ENCODE results near the gene ZNF653. TPM values are rescaled to one million over a fixed set of nuclear protein-coding genes. Genes with fewer than 3 reads are reported as not detected.
A peak's percentile ranks its signal among the peaks of the same experiment; 100 is the strongest.

ZNF653 gene
- total RNA-seq, 2 donors from 2014 or later, result 4.6 to 9.9 TPM

DNA sequence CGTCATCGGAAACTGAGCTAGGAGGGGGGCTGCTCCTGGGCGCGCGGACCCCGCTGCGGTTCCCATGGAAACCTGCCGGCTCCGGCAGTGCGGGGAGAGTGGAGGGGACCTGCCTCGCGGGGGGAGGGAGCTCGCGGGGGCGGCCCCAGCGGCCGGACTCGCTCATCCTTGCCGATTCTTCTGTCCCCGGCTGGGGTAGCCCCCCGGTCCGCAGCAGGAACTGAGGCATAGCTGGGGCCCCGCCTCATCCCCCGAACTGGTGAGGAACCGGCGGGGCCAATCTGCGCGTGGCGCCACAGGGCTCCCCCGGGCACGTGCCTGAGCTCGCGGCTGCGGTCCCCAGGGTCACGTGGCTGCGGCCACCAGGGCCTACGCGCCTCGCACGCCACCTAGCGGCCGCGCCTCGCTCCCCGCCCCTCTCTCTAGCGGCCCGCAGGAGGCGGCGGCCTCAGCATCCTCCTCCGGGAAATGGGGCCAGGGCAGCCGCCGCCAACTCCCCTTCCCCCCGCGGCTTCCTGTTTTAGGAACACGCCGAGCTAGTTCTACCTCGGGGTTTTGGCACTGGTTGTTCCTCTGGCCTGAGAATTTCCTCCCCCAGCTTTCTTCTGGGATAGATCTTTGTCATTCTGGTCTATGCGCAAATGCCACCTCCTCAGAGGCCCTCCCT is 23.1 kb downstream of the ZNF653 start:
- Histone ChIP-seq H3K9me3 (no peaks in the 10 kb centered on the region), H3K4me1 (peaks cover 0 to 42% of the 10 kb centered on the region in 2 donors), H3K27ac (peak overlapping the region in 1 of 2 donors; percentile 29), H3K4me3 (peak overlapping the region in 1 of 2 donors; percentile 45), H3K27me3 (peaks cover 14 to 32% of the 10 kb centered on the region in 2 donors), H3K36me3 (peaks cover 6% of the 10 kb centered on the region)
- peak; percentile 84 for DNase-seq (ENCODE audit: low spot score)
- TF ChIP-seq, protein P1, sequence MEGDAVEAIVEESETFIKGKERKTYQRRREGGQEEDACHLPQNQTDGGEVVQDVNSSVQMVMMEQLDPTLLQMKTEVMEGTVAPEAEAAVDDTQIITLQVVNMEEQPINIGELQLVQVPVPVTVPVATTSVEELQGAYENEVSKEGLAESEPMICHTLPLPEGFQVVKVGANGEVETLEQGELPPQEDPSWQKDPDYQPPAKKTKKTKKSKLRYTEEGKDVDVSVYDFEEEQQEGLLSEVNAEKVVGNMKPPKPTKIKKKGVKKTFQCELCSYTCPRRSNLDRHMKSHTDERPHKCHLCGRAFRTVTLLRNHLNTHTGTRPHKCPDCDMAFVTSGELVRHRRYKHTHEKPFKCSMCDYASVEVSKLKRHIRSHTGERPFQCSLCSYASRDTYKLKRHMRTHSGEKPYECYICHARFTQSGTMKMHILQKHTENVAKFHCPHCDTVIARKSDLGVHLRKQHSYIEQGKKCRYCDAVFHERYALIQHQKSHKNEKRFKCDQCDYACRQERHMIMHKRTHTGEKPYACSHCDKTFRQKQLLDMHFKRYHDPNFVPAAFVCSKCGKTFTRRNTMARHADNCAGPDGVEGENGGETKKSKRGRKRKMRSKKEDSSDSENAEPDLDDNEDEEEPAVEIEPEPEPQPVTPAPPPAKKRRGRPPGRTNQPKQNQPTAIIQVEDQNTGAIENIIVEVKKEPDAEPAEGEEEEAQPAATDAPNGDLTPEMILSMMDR (IDR thresholded peaks at IDR 0.05), result peak; percentile 89 to 96

DNA sequence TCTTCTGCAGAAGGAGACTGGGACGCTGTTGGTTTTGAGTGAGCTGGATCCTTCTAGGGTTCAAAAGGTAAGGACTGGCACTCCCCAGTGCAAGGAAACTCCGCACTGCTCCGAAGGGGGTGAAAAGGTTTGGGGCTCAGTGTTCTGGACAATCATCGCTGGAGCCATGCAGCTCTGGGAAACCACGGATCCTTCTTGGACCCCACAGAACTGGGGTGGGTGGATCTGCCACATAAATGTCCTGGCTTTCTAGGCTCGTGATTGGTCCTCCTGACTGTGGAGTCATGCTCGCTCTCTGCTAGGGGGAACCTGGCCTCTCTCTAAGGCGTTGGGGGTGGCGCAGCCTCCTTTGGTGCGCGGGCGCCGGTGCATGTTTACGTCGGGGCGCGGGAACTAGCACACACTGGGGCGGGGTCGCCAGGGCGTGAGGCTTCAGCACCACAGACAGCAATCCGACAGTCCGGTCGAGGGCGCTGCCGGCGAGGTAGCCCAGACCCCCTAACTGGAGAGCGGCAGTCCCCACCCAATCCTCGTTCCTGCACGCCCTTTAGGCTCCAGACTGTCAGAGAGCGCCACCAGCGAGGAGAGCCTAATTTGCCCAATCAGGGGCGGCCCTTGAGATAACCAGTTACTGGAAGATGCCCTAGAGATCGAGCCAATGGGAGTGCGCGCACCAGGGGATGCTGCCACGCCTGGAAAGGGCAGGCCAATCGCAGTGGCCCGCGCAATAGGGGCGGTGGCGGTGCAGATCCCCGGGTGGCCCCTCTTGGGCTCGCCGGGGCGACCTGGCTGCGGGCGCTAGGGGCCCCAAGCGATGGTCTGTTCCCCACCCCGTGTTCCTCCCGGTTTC is 23.9 kb downstream of the ZNF653 start:
- peak; percentile 76 for DNase-seq (ENCODE audit: low spot score)
- Histone ChIP-seq H3K4me3 (peak overlapping the region in 1 of 2 donors; percentile 45), H3K9me3 (no peaks in the 10 kb centered on the region), H3K36me3 (no peaks in the 10 kb centered on the region), H3K27me3 (peaks cover 14 to 32% of the 10 kb centered on the region in 2 donors), H3K4me1 (peaks cover 0 to 42% of the 10 kb centered on the region in 2 donors), H3K27ac (peak overlapping the region in 1 of 2 donors; percentile 29)
- TF ChIP-seq, protein P1 (IDR thresholded peaks at IDR 0.05), result no peak

DNA sequence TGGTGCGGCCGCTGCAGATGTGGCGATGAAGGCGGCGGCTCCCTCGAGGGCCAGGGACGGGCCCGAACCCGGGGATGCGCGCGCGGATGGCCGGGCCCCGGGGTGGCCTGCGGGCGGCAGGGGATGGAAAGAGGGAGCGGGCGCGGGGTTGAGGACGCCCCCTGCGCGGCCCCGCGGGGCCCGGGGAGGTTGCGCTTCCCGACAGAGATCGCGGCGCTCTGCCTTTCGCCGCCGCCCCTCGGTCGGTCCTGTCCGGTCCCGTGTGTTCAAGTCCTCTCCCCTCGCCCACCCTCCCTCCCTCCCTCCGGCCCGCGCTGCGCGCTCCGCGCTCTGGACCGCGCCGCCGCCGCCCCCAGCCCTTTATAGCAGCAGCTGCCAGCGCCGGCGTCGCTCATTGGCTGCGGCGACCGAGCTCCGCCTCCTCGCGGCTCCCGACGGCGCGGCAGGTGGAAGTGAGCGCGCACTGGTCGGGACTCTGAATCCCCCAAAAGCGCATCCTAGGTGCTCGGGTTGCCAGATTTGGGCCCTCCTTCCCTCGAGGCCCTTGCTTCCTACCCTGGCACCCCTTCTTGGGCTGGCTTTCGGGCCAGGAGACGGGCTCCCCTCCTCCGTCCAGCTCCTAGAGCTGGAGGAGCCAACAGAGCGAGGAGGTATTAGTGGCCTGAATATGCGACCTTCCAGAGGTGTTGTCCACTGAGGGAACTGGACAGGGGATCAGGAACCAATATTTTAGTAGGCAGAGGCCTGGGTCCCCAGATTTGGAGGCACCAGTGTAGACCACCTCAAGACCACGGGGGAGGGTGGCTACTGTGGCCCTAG is 24.7 kb downstream of the ZNF653 start, which contains the start of gene ELAVL3:
ELAVL3 (minus strand) TSS at position 332 of the 819 bp plus-strand sequence. CDS start 438 bp downstream, outside the sequence.
- no peak for DNase-seq (ENCODE audit: low spot score)
- Histone ChIP-seq H3K4me1 (peaks cover 0 to 42% of the 10 kb centered on the region in 2 donors), H3K36me3 (no peaks in the 10 kb centered on the region), H3K4me3 (peak within 1 kb of the TSS in 1 of 2 donors; percentile 45), H3K9me3 (no peaks in the 10 kb centered on the region), H3K27ac (no peak within 1 kb of the TSS), H3K27me3 (peaks cover 14 to 32% of the 10 kb centered on the region in 2 donors)
- TF ChIP-seq, protein P1 (IDR thresholded peaks at IDR 0.05), result no peak

DNA sequence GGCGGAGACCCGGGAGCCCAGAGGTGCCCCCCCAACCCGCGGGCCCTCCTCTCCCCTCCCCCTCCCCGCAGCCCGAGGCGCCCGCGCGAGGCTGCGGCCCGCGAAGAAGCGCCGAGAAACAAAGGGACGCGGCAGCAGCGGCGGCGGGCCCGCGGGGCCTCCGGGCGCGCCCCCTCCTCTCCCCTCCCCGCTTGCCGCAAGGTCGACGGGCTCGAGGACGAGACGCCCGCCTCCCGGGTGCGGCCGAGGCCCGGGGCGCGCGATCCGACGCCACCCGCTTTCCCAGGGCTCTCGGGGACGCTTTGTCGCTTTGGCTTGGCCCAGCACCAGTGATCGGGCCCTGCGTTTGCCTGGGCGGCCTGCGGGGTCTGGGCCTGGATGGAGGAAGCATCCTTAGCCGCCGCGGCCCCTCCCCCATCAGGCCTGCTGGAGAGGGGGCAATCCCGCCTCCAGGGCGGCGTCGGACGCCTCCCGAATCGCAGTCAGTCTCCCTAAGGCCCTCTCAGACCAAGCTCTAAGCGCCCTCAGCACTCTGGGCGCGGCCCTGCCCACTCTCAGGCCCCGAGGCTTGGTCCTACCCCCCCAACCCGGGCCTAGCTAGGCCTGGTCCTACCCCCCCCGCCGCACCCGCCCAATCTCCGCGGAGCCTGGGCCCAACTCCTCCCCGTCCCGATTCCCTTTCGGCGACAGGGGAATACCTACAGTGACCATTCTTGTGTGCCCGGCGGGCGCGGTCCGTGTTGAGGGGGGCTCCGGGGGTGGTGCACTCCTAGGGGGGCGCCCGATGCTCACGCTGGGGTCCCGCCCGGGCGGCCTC is 25.5 kb downstream of the ZNF653 start:
- Histone ChIP-seq H3K4me1 (peaks cover 0 to 42% of the 10 kb centered on the region in 2 donors), H3K4me3 (peak overlapping the region in 1 of 2 donors; percentile 34), H3K36me3 (no peaks in the 10 kb centered on the region), H3K27me3 (peaks cover 14 to 32% of the 10 kb centered on the region in 2 donors), H3K27ac (no peak overlapping the region), H3K9me3 (no peaks in the 10 kb centered on the region)
- no peak for DNase-seq (ENCODE audit: low spot score)
- TF ChIP-seq, protein P1 (IDR thresholded peaks at IDR 0.05), result no peak
